Dermis blood vessel endothelial cell (primary cell): Measurements from ENCODE around the gene TTC23. TPM values are rescaled to one million over a fixed set of nuclear protein-coding genes. Genes with fewer than 3 reads are reported as not detected.
"Not testable (repeated sequence)": the region's sequence is repeated elsewhere in the genome, so short reads cannot be mapped to it uniquely, and the experiment has no call there.

Source experiments
- DNase-seq: peaks from one replicate; pipeline ENCODE4 v3.0.0; 2010
- total RNA-seq: library from RNA; depleted of rRNA; stranded (reverse); fragments of >200 nt; gene quantifications from 2 replicates; pipeline ENCODE4 v1.2.3, GENCODE V29; 2014

Gene TTC23
- total RNA-seq, 1 donor from 2014 or later, result 28.2 TPM

DNA sequence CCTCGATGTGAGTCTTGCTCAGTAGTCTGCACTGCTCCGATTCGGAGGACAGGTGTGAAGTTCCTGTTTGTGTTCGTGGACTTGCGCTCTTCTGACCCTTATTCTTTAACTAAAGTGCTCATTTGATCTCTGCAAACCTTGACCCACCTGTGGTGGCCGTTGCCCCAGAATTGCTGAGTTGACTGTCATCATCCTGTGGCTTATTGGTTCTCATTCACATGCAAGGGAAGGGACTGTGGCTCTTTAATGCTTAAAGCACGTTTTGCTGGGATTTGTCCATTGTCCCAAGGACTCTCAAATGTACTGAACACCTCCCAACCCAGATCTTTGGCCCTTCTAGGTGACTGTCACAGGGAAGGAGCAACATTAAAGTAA lies 131.1 kb downstream of the TTC23 start:
- DNase-seq, result no peak

DNA sequence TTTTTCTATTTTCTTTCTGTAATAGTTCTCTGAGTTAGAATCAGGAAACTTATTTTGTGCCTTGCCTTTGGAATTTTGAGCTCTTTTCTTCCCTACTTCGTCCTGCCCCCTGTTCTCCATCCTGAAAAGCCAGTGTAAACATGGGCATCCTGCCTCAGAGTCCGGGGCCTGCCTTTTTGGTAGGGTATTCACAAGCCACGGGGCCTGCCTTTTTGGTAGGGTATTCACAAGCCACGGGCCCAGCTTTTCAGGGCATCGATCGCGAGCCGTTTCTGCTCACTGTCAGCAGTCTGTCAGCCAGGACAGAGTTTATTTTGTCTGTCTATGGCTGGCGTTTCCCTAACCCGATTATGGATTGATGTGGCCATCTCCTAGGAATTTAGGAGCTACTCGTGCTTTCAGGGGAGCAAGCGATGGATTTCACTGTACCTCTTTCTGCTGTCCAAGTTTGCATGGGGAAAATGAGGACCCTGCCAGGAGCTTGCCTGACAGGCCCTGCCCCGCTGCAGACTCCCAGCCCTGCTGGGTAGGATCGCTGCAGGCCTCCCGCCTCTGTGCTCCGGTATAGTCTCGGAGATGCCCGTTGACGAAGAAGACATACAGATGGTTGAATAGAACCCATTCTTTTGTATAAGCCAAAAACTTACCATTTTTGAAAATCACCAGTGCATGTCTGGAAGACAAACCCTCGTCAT lies 131.7 kb downstream of the TTC23 start:
- DNase-seq, result no peak

DNA sequence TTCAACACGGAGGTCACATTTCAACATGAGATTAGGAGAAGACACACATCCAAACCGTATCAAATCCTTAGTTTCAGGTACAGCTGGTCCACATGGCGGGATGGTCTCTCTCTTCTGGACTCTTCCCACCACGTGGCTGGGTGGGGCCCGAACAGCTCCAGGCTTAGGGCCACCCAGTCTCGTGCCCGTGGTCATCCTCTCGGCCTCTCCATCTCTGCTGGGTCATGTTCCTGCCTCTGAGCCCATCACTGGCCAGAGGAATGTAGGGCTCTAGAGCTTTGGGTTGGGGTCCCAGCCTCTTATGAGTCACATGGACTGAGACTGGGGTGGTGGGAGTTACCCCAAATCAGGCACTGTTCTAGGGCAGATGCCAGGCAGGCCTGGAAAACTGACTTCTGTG lies 132.3 kb downstream of the TTC23 start:
- DNase-seq, result no peak

DNA sequence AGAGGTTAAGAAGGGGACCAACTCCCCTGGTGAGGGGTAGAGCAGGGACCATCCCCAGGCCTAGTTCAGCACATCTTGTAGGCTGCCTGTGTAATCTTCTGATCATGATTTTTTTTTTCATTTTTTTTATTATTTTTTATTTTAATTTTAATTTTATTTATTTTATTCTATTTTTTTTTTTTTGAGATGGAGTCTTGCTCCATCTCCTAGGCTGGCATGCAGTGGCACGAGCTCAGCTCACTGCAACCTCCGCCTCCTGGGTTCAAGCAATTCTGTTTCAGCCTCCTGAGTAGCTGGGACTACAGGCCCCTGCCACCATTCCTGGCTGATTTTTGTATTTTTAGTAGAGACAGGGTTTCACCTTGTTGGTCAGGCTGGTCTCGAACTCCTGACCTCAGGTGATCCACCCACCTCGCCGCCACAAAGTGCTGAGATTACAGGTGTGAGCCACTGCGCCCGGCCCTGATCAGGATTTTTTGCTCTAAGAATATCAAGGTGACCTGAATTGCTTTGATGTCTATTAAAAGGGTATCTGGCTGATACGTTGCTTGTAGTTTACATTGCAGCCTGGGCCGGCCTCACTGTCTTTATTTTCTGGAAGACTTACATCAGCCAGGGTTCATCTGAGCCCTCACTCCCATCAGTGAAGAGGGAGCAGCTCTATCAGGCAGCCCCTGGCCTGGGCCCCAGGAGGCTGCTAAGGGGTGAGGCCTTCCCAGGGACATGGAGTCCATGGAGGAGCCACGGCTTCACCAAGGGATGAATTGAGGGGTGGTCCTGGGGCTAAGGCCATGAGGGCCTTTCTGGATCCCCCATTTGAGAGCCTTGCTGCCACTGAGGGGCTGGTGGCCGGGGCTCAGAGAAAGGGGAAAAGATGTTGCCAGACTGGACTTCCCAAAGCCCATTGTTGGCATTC lies 133.8 kb downstream of the TTC23 start:
- no peak for DNase-seq

DNA sequence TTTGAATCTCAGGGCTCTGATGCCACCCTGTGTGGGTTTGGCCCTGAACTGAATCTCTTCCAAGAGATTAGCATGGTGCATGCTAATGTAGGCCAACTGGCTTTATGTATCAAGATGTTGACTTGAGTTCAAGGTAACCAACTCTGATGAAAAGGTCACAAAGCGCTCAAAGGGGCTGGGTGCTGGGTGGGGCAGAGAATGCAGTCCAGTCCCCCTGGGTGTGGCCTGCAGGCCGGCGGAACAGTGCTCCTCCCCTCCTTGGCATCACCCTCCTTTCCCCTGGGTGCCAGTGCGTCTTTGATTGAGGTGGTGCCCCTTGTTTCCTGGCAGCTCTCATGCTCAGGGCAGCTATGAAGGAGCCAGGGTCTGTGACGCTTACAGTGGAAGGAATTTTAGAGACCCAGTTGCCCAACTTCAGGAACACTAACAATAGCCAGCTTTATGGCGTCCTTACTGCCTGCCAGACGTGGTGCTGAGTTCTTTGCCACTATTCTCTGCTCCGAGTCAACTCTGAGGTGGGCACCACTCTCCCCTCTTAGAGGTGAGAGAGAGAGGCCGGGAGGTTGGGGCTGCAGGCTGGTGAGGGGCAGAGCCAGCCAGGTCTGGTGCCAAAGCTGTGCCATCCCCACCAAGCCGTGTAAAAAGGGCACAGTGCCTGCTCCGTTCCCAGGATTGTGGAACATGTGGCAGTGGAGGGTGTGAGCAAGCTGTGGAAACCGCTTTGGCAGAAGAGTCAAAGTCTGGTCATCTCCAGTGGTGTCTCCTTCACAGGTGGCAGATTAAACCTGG lies 134.7 kb downstream of the TTC23 start:
- DNase-seq, result no peak

DNA sequence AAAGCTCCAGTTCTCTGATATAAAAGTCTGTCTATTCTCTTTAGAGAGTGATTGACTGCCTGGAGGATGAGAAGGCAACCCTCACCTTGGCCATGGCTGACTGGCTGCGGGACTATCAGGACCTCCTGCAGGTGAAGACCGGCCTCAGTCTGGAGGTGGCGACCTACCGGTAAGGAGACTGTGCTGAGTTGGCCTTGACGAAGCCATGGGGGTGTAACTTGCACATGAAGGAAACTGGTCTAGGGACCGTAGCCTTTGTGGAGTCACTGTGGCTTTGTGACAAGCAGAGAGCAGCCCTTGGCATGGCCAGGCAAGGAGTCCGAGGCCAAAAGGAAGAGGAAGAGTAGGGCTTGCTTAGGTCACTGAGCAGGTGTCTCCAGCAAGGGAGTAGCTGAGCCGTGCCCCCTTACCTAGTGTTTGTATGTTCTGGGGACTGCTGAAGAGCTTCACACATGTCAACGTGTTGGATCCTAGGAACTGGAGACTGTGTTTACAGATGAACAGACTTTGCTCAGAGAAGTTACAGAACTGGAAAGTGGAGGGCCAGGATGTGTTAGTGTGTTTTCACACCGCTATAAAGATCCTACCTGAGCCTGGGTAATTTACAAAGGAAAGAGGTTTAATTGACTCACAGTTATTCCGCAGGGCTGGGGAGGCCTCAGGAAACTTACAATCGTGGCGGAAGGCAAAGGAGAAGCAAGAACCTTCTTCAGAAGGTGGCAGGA lies 135.7 kb downstream of the TTC23 start:
- DNase-seq, result no peak

DNA sequence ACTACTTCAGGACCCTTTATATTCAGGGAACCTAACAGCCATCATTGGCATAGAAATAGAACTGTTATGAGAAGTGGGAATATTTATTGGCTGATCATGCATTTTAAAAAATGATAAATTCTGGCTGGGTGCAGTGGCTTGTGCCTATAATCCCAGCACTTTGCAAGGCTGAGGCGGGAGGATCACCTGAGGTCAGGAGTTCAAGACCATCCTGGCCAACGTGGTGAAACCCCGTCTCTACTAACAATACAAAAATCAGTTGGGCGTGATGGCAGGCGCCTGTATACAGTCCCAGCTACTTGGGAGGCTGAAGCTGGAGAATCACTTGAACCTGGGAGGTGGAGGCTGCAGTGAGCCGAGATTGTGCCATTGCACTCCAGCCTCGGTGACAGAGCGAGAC lies 137.7 kb downstream of the TTC23 start:
- DNase-seq, result not testable (repeated sequence)

DNA sequence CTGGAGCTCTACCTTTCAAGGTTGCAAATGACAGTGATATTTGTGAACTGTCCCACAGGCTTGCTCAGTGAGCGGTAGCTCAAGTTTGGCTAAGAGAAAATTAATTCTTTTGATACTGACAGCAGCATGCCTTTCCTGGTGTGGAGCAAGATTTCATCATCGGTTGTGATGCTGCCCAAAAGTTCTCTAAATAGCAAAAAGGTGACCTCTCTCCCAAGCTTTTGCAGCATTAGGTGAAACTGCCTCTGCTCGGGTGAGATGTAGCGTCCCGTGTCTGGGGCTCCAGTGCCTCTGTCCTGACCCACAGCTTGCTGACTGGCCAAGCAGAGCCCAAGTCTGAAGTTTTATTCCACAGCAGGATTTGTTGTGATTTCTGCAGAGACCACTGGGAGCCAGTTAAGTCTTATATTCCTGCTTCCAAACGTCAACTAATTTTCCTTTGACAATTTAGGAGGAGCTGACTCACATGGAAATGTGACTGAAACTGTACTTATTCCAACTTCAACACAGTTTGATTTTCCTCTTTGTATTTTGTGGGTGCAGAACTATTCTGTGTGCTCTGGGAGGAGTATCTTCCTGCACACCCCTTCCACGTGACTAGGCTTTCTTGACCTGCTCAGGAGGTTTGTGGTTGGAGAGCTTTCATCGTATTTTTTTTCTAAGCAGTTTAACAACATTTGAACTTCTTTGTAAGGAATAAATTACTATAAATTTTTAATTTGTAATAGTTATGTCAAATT lies 138.6 kb downstream of the TTC23 start:
- DNase-seq, result no peak

DNA sequence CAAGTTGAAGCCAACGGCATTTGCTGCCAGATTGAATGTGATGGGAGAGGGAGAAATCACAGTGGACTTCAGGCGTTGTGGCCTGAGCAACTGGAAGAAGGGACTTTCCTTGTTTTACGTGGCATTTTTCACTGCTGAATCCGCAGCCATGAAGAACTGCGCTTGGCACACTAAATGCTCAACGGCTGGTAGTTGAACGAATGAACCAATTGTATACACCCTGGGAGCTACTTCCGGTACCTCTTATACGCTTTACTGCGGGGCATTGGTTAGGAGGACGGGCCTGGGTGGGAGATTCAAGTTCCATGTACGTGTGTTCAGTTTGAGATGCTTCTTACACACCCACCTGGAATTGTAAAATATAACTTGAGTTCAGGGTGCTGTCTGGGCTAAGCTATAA lies 139.3 kb downstream of the TTC23 start:
- DNase-seq, result no peak

DNA sequence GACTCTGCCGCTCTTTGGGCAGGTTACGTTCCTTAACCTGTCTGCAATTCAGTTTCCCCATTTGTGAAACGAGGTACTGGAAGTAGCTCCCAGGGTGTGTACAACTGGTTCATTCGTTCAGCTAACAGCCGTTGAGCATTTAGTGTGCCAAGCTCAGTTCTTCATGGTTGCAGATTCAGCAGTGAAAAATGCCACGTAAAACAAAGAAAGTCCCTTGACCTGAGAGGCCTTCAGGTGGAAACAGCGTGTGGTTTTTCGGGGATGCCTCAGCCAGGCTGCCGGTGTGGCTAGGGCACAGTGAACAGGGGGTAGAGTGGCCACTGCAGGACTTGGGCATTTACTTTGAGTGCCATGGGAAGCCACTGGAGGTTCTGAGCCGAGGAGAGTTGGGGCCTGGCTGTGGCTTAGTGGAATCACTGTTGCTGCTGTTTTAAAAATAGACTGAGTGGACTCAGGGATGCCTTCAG lies 139.8 kb downstream of the TTC23 start:
- DNase-seq, result no peak

DNA sequence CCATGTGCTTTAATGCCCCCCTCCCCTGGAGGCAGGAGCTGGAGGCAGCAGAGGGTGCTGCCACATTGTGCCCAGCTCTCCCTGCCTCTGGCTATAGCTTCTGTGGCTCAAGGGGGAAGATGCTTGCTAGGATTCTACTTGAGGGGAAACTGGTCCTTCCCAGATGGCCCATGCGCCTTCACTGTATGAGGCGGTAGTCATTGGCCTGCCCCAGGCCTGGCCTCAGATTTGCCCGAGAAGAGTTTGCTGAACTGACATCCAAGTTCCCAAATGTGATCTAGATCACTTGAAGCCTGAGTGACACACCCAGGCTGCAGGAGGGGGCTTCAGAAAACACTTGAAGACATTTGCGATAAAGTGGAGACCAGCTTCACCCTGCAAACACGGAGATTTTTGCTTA lies 140.4 kb downstream of the TTC23 start:
- no peak for DNase-seq

DNA sequence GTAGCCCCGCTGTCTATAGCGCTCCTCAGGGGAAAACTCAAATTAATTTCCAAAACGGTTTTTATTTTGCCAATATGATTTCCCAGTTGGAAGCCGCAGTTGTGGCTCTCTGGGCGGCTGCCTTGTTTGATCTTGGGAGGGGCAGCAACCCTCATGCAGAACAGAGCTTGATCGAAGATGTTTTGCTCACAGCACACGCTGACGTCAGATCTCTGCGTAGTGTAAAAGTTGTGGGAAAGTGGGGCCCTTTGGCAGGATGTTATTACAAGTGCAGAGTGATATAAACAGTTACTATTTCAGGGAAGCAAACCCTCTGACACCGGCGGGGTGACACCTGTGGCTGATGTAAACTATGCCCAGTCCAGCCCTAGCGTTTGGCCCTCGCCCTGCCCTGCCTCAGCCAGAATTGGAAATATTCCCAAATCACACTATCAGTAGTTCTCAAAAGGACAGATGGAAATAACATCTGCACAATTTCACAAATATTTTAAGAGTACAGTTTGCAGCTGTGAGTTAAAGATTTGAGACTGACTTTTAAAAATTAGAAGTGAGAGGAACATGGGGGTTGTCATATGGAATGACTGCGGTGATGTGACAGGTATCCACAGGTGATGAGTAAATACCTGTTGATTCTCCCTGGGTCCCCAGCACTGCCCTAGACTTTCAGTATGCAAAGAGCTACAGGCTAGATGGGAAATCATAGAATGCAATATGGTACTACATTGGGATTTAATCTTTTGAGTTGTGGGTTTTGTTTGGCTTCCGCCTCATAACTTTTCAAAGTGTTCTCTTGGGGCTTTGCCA lies 142.8 kb downstream of the TTC23 start:
- peak; percentile 86 for DNase-seq

DNA sequence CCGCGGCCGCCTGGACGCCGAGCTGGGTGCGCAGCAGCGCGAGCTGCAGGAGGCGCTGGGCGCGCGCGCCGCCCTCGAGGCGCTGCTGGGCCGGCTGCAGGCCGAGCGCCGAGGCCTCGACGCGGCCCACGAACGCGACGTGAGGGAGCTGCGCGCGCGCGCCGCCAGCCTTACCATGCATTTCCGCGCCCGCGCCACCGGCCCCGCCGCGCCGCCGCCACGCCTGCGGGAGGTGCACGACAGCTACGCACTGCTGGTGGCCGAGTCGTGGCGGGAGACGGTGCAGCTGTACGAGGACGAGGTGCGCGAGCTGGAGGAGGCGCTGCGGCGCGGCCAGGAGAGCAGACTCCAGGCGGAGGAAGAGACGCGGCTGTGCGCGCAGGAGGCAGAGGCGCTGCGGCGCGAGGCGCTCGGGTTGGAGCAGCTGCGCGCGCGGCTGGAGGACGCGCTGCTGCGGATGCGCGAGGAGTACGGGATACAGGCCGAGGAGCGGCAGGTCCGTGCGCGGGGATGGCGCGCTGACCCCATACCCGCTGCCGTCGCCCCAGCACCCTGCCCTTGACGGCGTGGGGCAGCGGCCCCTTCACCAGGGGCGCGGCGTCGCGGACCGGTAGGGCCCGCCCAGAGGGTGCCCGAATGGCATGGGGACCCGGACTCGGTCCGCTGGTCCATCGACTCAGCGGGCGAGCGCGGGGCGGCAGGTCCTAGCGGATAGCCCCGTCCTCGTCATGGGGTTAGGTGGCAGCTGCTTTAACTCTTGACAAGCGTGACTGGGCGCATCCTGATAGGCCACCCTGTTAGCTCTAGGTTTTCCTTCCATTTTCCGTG lies 143.7 kb downstream of the TTC23 start:
- DNase-seq, result peak; percentile 82

DNA sequence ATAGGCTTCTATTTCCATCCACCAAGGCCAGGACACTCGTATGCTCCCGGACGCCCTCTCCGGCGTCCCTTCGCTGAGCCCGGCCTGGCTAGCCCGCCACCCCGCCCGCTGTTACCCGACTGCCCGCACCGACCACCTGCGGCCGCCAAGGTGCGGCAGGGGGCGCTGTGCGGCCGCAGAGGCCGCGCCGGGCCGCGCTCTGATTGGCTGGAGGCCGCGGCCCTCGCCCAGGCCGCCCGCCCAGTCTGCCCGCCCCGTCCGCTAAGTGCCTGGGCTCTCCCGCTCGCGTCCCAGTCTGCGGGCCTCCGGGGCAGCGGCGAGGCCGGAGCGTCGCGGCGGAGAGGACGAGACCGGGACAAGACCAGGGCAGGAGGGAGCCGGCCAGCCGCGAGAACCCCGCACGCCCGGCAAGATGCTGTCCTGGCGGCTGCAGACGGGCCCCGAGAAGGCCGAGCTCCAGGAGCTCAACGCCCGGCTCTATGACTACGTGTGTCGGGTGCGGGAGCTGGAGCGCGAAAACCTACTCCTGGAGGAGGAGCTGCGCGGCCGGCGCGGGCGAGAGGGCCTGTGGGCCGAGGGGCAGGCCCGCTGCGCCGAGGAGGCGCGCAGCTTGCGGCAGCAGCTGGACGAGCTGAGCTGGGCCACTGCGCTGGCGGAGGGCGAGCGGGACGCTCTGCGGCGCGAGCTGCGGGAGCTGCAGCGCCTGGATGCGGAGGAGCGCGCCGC lies 144.4 kb downstream of the TTC23 start, which contains the start of gene SYNM:
Gene SYNM, plus strand, starts transcription at position 293 of the 726 bp plus-strand sequence. Its CDS starts 120 bp downstream, at position 413.
- DNase-seq, result peak; percentile 91

DNA sequence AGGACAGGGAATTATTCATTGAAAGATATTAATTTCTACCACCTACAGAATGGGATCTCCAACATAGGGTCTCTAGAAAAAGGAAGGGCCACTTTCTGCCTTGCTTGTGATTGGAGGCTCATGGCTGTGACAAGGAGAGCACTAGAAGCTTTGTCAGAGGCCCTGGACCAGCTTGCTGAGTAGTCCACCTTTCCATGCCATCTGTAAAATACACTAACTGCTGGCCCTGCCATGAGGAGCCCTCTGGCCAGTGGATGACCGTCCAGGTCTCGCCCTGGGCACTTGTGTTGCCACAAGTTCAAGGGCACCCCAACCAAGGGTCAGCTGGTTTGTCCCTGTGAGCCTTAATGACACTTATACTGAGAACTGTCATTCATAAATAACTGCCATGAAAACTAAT lies 146.1 kb downstream of the TTC23 start:
- DNase-seq, result no peak

DNA sequence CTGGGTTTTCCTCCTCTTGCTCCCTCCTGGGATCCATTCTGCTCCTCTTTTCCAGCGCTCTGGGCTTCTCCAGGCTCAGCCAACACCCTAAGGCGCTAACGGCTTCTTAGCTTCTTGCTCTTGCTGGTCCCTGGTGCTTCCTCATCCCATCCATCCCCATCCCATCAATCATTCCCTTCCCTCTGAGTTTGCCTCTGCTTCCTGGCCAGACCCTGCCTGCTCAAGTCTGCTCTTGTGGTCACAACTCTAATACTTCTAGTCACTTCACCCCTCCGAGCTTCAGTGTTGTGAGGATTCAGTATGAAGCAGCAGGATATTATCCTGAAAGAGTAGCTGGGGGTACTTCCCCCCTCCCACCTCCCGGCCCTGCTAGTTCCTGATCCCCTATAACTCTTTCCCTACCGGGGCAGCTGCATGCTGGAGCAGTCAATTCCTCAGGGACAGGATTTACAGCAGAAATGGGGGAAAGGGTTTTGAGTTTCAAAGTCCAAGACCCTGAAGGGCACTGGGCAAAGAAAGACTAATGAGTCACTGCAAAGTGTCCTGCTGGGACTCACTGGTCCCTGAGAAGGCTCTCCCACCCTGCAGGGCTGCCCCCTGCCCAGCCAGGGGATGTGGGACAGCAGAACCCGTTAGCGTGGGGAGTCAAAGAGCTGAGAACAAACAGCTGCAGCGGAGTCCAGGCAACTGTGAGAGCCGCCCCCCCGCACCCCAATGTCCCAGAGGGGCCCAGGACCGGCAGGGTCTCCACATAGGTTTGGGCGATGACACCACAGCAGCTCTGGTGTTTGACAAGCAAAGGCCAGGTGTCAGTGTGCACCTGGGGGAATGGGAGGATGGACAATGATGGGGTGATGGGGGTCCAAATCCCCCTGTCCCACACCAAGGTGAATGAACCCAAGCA lies 146.8 kb downstream of the TTC23 start:
- DNase-seq, result no peak

DNA sequence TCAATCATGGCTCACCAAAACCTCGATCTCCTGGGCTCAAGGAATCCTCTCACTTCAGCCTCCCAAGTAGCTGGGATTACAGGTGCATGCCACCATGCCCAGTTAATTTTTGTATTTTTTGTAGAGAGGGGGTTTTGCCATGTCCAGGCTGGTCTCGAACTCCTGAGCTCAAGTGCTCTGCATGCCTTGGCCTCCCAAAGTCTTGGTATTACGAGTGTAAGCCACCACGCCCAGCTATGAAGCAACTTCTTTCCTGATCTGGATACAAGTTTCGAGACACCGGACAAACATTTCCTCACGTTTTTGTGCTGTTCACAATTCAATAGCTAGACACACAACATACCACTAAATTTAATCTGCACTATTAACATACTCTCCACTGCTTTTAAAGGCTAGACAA lies 147.9 kb downstream of the TTC23 start:
- no peak for DNase-seq
